WI38 (cell line): ENCODE data around the gene TMEM86A.

ENCODE experiments used
- H3K4me3 ChIP-seq: 2 replicates; pipeline ENCODE4 v1.5.1; 2011; ENCODE audit warnings: low read depth, mild to moderate bottlenecking, control low read depth, low read length
- TF ChIP-seq, protein P1 (sequence below): IDR thresholded peaks from 2 replicates; pipeline ENCODE4 v1.5.1; 2012; ENCODE audit warnings: low read depth, mild to moderate bottlenecking, control low read depth, low read length

TMEM86A gene

DNA sequence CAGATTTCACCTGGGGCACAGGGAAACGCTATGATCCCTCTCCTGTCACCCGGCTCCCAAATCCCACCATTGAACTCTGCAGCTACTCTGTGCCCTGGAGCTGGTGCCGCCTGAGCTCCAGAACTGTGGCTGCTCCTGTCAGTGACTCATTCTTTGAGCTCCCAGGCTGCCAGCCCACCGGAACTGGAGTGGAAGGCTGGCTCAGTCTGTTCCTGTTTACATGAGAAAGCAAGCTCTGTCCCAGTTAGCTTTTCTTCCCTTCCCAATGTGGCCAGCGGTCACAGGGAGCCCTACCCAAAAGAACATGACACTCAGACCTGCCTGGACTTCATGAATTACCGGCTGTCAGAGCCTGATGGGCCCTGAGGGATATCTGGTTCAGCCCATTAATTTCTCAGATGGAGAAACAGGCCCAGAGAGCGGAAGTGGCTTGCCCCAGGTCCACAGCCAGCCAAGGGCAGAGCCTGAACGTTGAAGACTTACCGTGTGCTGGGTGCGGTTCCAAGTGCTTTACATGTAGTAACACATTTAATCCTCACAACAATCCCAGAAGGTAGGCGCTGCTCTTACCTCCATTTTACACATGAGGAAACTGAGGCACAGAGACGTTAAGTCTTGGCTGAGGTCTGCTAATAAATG is 51.2 kb downstream of the TMEM86A start:
- no peak overlapping the region for H3K4me3 ChIP-seq
- TF ChIP-seq, protein P1, sequence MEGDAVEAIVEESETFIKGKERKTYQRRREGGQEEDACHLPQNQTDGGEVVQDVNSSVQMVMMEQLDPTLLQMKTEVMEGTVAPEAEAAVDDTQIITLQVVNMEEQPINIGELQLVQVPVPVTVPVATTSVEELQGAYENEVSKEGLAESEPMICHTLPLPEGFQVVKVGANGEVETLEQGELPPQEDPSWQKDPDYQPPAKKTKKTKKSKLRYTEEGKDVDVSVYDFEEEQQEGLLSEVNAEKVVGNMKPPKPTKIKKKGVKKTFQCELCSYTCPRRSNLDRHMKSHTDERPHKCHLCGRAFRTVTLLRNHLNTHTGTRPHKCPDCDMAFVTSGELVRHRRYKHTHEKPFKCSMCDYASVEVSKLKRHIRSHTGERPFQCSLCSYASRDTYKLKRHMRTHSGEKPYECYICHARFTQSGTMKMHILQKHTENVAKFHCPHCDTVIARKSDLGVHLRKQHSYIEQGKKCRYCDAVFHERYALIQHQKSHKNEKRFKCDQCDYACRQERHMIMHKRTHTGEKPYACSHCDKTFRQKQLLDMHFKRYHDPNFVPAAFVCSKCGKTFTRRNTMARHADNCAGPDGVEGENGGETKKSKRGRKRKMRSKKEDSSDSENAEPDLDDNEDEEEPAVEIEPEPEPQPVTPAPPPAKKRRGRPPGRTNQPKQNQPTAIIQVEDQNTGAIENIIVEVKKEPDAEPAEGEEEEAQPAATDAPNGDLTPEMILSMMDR: no peak

DNA sequence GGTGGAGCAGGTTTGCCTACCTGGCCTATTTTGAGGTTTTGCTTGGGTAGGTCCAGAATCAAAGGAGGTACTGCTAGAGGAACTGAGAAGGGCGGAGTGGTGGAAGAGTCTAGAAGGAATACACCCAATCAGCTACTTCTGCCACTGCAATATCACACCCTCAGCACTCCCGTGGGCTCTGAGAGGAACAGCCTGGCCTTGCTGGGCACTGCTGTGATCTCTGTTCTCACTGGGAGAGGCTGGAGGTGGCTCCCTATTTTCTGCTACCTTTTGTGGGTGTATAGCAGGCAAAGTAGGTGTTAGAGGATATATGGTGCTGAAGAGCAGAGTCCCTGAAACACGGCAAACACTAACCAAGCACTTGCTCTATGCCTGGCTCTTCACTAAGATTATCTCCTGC is 52.4 kb downstream of the TMEM86A start:
- TF ChIP-seq, protein P1: no peak
- no peak overlapping the region for H3K4me3 ChIP-seq

DNA sequence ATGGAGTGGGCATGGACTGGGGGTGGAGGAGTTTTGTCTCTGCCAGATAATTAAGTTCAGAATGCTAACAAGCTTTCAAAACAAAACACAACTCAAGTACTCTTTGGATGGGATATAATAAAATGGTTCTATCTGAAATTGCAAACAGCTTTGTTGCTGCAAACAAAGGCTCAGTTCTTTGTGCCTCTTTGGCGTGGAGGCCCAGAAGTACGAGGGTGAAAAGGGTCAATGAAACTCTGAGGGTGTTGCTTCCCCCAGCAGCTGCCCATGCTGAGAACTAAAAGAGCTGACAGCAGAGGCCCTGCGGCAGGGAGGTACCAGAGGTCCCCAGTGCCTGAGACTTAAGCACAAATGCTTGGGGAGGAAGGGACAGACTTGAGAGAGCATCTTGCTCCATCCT is 53.9 kb downstream of the TMEM86A start:
- no peak overlapping the region for H3K4me3 ChIP-seq
- TF ChIP-seq, protein P1: no peak

DNA sequence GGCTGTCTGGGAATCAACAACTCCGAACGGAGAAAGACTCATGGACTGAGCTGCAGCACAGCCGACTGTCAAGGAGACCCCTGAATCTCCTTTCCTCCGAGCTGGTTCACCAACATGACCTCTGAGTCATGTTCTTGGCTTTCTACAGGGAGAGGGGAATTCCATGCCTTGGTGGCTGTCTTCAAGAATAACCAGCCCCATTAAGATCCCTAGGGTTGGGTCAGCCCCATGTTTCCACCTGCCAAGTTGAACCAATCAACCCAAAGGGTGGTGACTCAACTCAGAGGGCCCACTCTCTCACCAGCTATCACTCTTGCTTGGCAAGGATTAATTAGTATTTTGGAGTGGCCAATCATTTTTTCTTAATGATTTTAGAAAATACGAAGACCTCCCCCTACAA is 55.7 kb downstream of the TMEM86A start:
- H3K4me3 ChIP-seq: no peak overlapping the region
- TF ChIP-seq, protein P1: no peak
